B cell (primary cell): ENCODE data around the gene GLT1D1. TPM values are rescaled to one million over a fixed set of nuclear protein-coding genes. Genes with fewer than 3 reads are reported as not detected.

Experiments used
- ATAC-seq: fragments of 200-7000 bp; cut with Tn5 transposase; one replicate; pipeline ENCODE4 v1.10.0; 2021; ENCODE audit warnings: low read depth, mild to moderate bottlenecking, moderate number of reproducible peaks, moderate library complexity
- CTCF ChIA-PET: fragments of 350-600 bp; sonication (Branson Sonifier 250); formaldehyde crosslinking; loops from one replicate; lab custom pipeline; 2021; ENCODE audit warnings: antibody characterized with exemption, inconsistent platforms; lab: Charles Lee
- POLR2A ChIA-PET: fragments of 350-600 bp; sonication (Branson Sonifier 250); formaldehyde crosslinking; loops from one replicate; lab custom pipeline; 2021; ENCODE audit warnings: antibody characterized with exemption; lab: Charles Lee
- DNase-seq: peaks from one replicate; pipeline ENCODE4 v3.0.0; 2013
- H2AFZ ChIP-seq: 2 replicates; pipeline ENCODE4 v1.6.1; 2012; ENCODE audit warnings: mild to moderate bottlenecking, low read depth, low read length; ENCODE audit not compliant: insufficient read depth, poor library complexity, severe bottlenecking
- H3K27ac ChIP-seq, 2 donors: 1 replicate in 1 of 2; 2 replicates in 1 of 2; pipeline ENCODE4 v1.5.1; 2012 to 2013; ENCODE audit warnings: low read length in 2 of 2, mild to moderate bottlenecking in 2 of 2, moderate library complexity in 1 of 2
- H3K27me3 ChIP-seq, 4 experiments: fragments of 200-600 bp in 1 of 4; sonication (generic) in 1 of 4; replicated peaks in 1 of 4; 1 replicate in 2 of 4; 2 replicates in 2 of 4; pipeline versions ENCODE4 v1.6.1 to v1.7.0; 2013 to 2016; ENCODE audit warnings: low read length in 3 of 4, mild to moderate bottlenecking in 2 of 4, mixed read lengths in 1 of 4, moderate library complexity in 1 of 4; ENCODE audit not compliant: insufficient read depth in 4 of 4, control insufficient read depth in 3 of 4; ENCODE audit errors: control extremely low read depth in 1 of 4
- H3K36me3 ChIP-seq, 2 experiments: replicated peaks in 1 of 2; 1 replicate in 1 of 2; 2 replicates in 1 of 2; pipeline versions ENCODE4 v1.6.1 to v1.7.1; 2013; ENCODE audit warnings: low read length in 1 of 2; ENCODE audit not compliant: insufficient read depth in 2 of 2, control insufficient read depth in 1 of 2; ENCODE audit errors: control extremely low read depth in 1 of 2, extremely low read depth in 1 of 2
- H3K4me1 ChIP-seq, 2 donors: fragments of 200-600 bp in 1 of 2; sonication (generic) in 1 of 2; 1 replicate in 1 of 2; 2 replicates in 1 of 2; pipeline versions ENCODE4 v1.5.1 to v1.6.1; 2013 to 2017; ENCODE audit warnings: low read length in 2 of 2; ENCODE audit not compliant: control insufficient read depth in 2 of 2, insufficient read depth in 2 of 2
- H3K4me2 ChIP-seq: replicated peaks from 2 replicates; pipeline ENCODE3; 2012; ENCODE audit warnings: mild to moderate bottlenecking, low read depth, low read length; ENCODE audit not compliant: poor library complexity, severe bottlenecking
- H3K4me3 ChIP-seq, 5 experiments: fragments of 200-600 bp in 1 of 5; sonication (generic) in 1 of 5; 1 replicate in 3 of 5; 2 replicates in 2 of 5; pipeline versions ENCODE4 v1.5.1 to v1.7.0; 2011 to 2016; ENCODE audit warnings: low read length in 4 of 5, mild to moderate bottlenecking in 4 of 5, low read depth in 2 of 5, control low read depth in 1 of 5, moderate library complexity in 1 of 5; ENCODE audit not compliant: insufficient read depth in 1 of 5; ENCODE audit errors: control extremely low read depth in 1 of 5, extremely low read depth in 1 of 5
- H3K79me2 ChIP-seq: fragments of 200-600 bp; sonication (generic); one replicate; pipeline ENCODE4 v1.6.0; 2016; ENCODE audit warnings: low read length; ENCODE audit not compliant: control insufficient read depth, insufficient read depth
- H3K9ac ChIP-seq: fragments of 200-600 bp; sonication (generic); 2 replicates; pipeline ENCODE4 v1.6.1; 2017; ENCODE audit warnings: mild to moderate bottlenecking, low read length, moderate library complexity
- H3K9me3 ChIP-seq, 3 donors: one replicate each; pipeline versions ENCODE4 v1.6.1 to v1.7.1; 2013; ENCODE audit warnings: low read length in 2 of 3; ENCODE audit not compliant: control insufficient read depth in 2 of 3, insufficient read depth in 1 of 3; ENCODE audit errors: control extremely low read depth in 1 of 3
- H4K20me1 ChIP-seq: 2 replicates; pipeline ENCODE4 v1.6.0; 2012; ENCODE audit warnings: mild to moderate bottlenecking, low read length; ENCODE audit not compliant: insufficient read depth, control insufficient read depth, poor library complexity, severe bottlenecking
- H3K27ac Mint-ChIP-seq: one replicate; pipeline ENCODE4 v1.8.0; 2021; ENCODE audit warnings: mixed read lengths
- H3K27me3 Mint-ChIP-seq: one replicate; pipeline ENCODE4 v1.8.0; 2021; ENCODE audit warnings: mixed read lengths
- H3K4me1 Mint-ChIP-seq: one replicate; pipeline ENCODE4 v1.8.0; 2021; ENCODE audit warnings: mixed read lengths
- H3K4me3 Mint-ChIP-seq: one replicate; pipeline ENCODE4 v1.8.0; 2021; ENCODE audit warnings: mixed read lengths
- H3K9me3 Mint-ChIP-seq: one replicate; pipeline ENCODE4 v1.8.0; 2022; ENCODE audit warnings: mixed read lengths; ENCODE audit not compliant: insufficient read depth
- EZH2 ChIP-seq: IDR thresholded peaks from 2 replicates; pipeline ENCODE4 v1.6.1; 2012; ENCODE audit warnings: borderline replicate concordance, low read depth, mild to moderate bottlenecking, moderate library complexity, low read length; ENCODE audit not compliant: insufficient read depth, poor library complexity, severe bottlenecking
- WGBS: methylation state at CpG from one replicate; pipeline ENCODE4 v1.1.5; 2013; ENCODE audit warnings: missing lambda C conversion rate; ENCODE audit not compliant: insufficient coverage; 5-methylcytosine and 5-hydroxymethylcytosine counted together
- intact Hi-C: fragments of 100-400 bp; cut with micrococcal nuclease; formaldehyde crosslinking; loops from one replicate; pipeline ENCODE4 v1.10.0; 2022
- polyA plus RNA-seq: library from polyadenylated mRNA; depleted of rRNA; stranded (reverse); fragments of >200 nt; gene quantifications from 2 replicates; pipeline ENCODE4 v1.2.3, GENCODE V29; 2012
- total RNA-seq, 2 donors: library from RNA; stranded (reverse); fragments of 120-200 nt in 1 of 2; gene quantifications; 1 replicate in 1 of 2; 2 replicates in 1 of 2; pipeline versions ENCODE4 v1.2.3 to v1.2.4, GENCODE V29; 2013 to 2022
- TF ChIP-seq, protein P1 (sequence below): fragments of 200-600 bp; IDR thresholded peaks from one replicate; pipeline ENCODE4 v1.8.0; 2022; ENCODE audit warnings: antibody characterized with exemption, mild to moderate bottlenecking

GLT1D1 gene
- total and polyA plus RNA-seq, 2 donors (not counting 1 experiment from before 2014, with no cell fraction given): 0.22 to 0.49 TPM

DNA sequence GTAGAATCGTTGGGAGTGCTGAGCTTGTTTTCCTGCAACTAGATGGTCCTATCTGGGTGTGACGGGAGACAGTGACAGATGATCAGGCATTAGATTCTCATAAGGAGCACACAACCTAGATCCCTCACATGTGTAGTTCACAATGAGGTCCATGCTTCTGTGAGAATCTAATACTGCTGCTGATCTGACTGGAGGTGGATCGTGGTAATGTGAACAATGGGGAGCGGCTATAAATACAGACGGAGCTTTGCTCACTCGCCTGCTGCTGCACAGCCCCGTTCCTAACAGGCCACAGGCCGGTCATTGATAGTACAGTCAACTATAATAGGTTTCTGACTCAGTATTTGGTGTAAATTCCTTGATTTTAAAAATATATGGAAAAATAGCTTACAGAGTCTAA is 138.8 kb downstream of the GLT1D1 start:
- peaks cover 0 to 5% (median 0%) of the 10 kb centered on the region in 4 experiments for H3K27me3 ChIP-seq

GRCh38 chr12:128992550-128992949 is 139.3 kb downstream of the GLT1D1 start:
- peaks cover 4% of the 10 kb centered on the region for H3K9me3 Mint-ChIP-seq
- no peak overlapping the region for H3K9ac ChIP-seq
- DNase-seq (no peak), ATAC-seq (no peak)
- POLR2A ChIA-PET: no interaction called here
- TF ChIP-seq EZH2: no peak
- no peak overlapping the region for H3K27ac Mint-ChIP-seq
- no peak overlapping the region for H3K4me3 ChIP-seq
- peaks cover 0 to 2% (median 0%) of the 10 kb centered on the region in 3 donors for H3K9me3 ChIP-seq
- no peak overlapping the region for H3K4me3 Mint-ChIP-seq
- H3K79me2 ChIP-seq: no peaks in the 10 kb centered on the region
- no peak overlapping the region for H3K4me2 ChIP-seq
- no peak overlapping the region for H3K27ac ChIP-seq
- 68% methylated on average over 9 of the region's 9 CpGs for WGBS
- no peaks in the 10 kb centered on the region for H3K36me3 ChIP-seq
- peaks cover 13% of the 10 kb centered on the region for H3K27me3 Mint-ChIP-seq
- CTCF ChIA-PET: no interaction called here
- intact Hi-C loops: no loop called here
- H4K20me1 ChIP-seq: no peaks in the 10 kb centered on the region
- H2AFZ ChIP-seq: no peak overlapping the region
- H3K27me3 ChIP-seq: peaks cover 0 to 5% (median 0%) of the 10 kb centered on the region in 4 experiments
- H3K4me1 ChIP-seq: no peaks in the 10 kb centered on the region
- no peaks in the 10 kb centered on the region for H3K4me1 Mint-ChIP-seq

More for the DNA sequence above, 138.8 kb downstream of the GLT1D1 start:
- H3K9ac ChIP-seq: no peak overlapping the region
- H3K27ac ChIP-seq: no peak overlapping the region
- H3K9me3 ChIP-seq: peaks cover 0 to 2% (median 0%) of the 10 kb centered on the region in 3 donors
- Mint-ChIP-seq H3K9me3 (peaks cover under 1% of the 10 kb centered on the region), H3K4me3 (no peak overlapping the region), H3K27me3 (peaks cover 13% of the 10 kb centered on the region), H3K4me1 (no peaks in the 10 kb centered on the region), H3K27ac (no peak overlapping the region)
- H3K4me1 ChIP-seq: no peaks in the 10 kb centered on the region
- H3K4me3 ChIP-seq: no peak overlapping the region
- POLR2A ChIA-PET: no interaction called here
- CTCF ChIA-PET: no interaction called here
- H3K4me2 ChIP-seq: no peak overlapping the region
- no peaks in the 10 kb centered on the region for H4K20me1 ChIP-seq
- DNase-seq: no peak
- TF ChIP-seq EZH2: no peak
- TF ChIP-seq, protein P1, sequence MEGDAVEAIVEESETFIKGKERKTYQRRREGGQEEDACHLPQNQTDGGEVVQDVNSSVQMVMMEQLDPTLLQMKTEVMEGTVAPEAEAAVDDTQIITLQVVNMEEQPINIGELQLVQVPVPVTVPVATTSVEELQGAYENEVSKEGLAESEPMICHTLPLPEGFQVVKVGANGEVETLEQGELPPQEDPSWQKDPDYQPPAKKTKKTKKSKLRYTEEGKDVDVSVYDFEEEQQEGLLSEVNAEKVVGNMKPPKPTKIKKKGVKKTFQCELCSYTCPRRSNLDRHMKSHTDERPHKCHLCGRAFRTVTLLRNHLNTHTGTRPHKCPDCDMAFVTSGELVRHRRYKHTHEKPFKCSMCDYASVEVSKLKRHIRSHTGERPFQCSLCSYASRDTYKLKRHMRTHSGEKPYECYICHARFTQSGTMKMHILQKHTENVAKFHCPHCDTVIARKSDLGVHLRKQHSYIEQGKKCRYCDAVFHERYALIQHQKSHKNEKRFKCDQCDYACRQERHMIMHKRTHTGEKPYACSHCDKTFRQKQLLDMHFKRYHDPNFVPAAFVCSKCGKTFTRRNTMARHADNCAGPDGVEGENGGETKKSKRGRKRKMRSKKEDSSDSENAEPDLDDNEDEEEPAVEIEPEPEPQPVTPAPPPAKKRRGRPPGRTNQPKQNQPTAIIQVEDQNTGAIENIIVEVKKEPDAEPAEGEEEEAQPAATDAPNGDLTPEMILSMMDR: no peak
- intact Hi-C loops: no loop called here
- H3K36me3 ChIP-seq: no peaks in the 10 kb centered on the region
- WGBS: 93% methylated on average over 2 of the region's 8 CpGs
- no peak overlapping the region for H2AFZ ChIP-seq
- no peak for ATAC-seq
- no peaks in the 10 kb centered on the region for H3K79me2 ChIP-seq
